NB4 (cell line): ENCODE data around the gene SPSB3.

Experiments used
- CTCF ChIP-seq: IDR thresholded peaks from one replicate; pipeline ENCODE4 v1.5.1; 2012; ENCODE audit warnings: low read depth, low read length
- MAX ChIP-seq: IDR thresholded peaks from 2 replicates; pipeline ENCODE4 v1.6.1; 2011; ENCODE audit warnings: low read depth, low read length
- MYC ChIP-seq: IDR thresholded peaks from 2 replicates; pipeline ENCODE4 v1.6.1; 2011; ENCODE audit warnings: low read depth, low read length

GRCh38 chr16:1794908-1795666 lies 12.7 kb upstream of the SPSB3 start:
- TF ChIP-seq CTCF (no peak), MYC (no peak), MAX (no peak)
